ENCODE results near the gene KRTAP5-10. TPM values are rescaled to one million over a fixed set of nuclear protein-coding genes. Genes with fewer than 3 reads are reported as not detected.

The KRTAP5-10 gene
- total and polyA plus RNA-seq, 2 experiments from 2014 or later = 0.23 TPM; not detected in 1

GRCh38 chr11:71543866-71544265 is 21.5 kb upstream of the KRTAP5-10 start:
- Histone ChIP-seq H3K4me3 (no peak overlapping the region), H3K36me3 (no peaks in the 10 kb centered on the region), H3K27ac (no peak overlapping the region), H3K27me3 (no peaks in the 10 kb centered on the region), H3K4me1 (ENCODE audit: low read depth) (no peaks in the 10 kb centered on the region), H3K9me3 (ENCODE audit: low read depth) (no peaks in the 10 kb centered on the region)
- no peak for DNase-seq (ENCODE audit: low read depth in 1 of 2, low spot score in 1 of 2)
- TF ChIP-seq CTCF (IDR thresholded peaks at IDR 0.05; ENCODE audit: low read depth, low read length) = no peak

- Histone ChIP-seq H3K9me3 (ENCODE audit: low read depth) (no peaks in the 10 kb centered on the region), H3K36me3 (no peaks in the 10 kb centered on the region), H3K27me3 (no peaks in the 10 kb centered on the region), H3K4me3 (no peak overlapping the region), H3K4me1 (ENCODE audit: low read depth) (no peaks in the 10 kb centered on the region), H3K27ac (no peak overlapping the region)
- DNase-seq (ENCODE audit: low read depth in 1 of 2, low spot score in 1 of 2) = no peak
- TF ChIP-seq CTCF (IDR thresholded peaks at IDR 0.05; ENCODE audit: low read depth, low read length) = no peak
Measured at GRCh38 chr11:71544525-71545214, 20.7 kb upstream of the KRTAP5-10 start.

GRCh38 chr11:71545405-71545966 is 19.9 kb upstream of the KRTAP5-10 start:
- H3K36me3 ChIP-seq = no peaks in the 10 kb centered on the region
- TF ChIP-seq CTCF (IDR thresholded peaks at IDR 0.05; ENCODE audit: low read depth, low read length) = no peak
- no peaks in the 10 kb centered on the region for H3K9me3 ChIP-seq (ENCODE audit: low read depth)
- no peaks in the 10 kb centered on the region for H3K4me1 ChIP-seq (ENCODE audit: low read depth)
- H3K27ac ChIP-seq = no peak overlapping the region
- no peak overlapping the region for H3K4me3 ChIP-seq
- H3K27me3 ChIP-seq = no peaks in the 10 kb centered on the region
- DNase-seq (ENCODE audit: low read depth in 1 of 2, low spot score in 1 of 2) = no peak

GRCh38 chr11:71548120-71548519 is 17.2 kb upstream of the KRTAP5-10 start, which contains the start of gene KRTAP5-9:
Gene KRTAP5-9, plus strand, starts transcription at chr11:71548420. Its CDS starts 238 bp downstream, at chr11:71548658.
- no peak for DNase-seq (ENCODE audit: low read depth in 1 of 2, low spot score in 1 of 2)
- TF ChIP-seq CTCF (IDR thresholded peaks at IDR 0.05; ENCODE audit: low read depth, low read length) = no peak

GRCh38 chr11:71548716-71549151 is 16.6 kb upstream of the KRTAP5-10 start:
- H3K27ac ChIP-seq = no peak overlapping the region
- no peak overlapping the region for H3K4me3 ChIP-seq
- no peak for DNase-seq (ENCODE audit: low read depth in 1 of 2, low spot score in 1 of 2)
- no peaks in the 10 kb centered on the region for H3K4me1 ChIP-seq (ENCODE audit: low read depth)
- H3K36me3 ChIP-seq = no peaks in the 10 kb centered on the region
- no peak for TF ChIP-seq CTCF (IDR thresholded peaks at IDR 0.05; ENCODE audit: low read depth, low read length)
- no peaks in the 10 kb centered on the region for H3K27me3 ChIP-seq
- H3K9me3 ChIP-seq (ENCODE audit: low read depth) = no peaks in the 10 kb centered on the region

More at GRCh38 chr11:71548120-71548519, 17.2 kb upstream of the KRTAP5-10 start, which contains the start of gene KRTAP5-9:
- H3K27me3 ChIP-seq = no peaks in the 10 kb centered on the region
- H3K9me3 ChIP-seq (ENCODE audit: low read depth) = no peaks in the 10 kb centered on the region
- H3K36me3 ChIP-seq = no peaks in the 10 kb centered on the region
- H3K4me1 ChIP-seq (ENCODE audit: low read depth) = no peaks in the 10 kb centered on the region
- H3K27ac ChIP-seq = no peak within 1 kb of the TSS
- H3K4me3 ChIP-seq = no peak within 1 kb of the TSS
